ENCODE results near the gene RTP5. TPM values are rescaled to one million over a fixed set of nuclear protein-coding genes. Genes with fewer than 3 reads are reported as not detected.

RTP5 gene
- total and polyA plus RNA-seq, 2 of the 8 experiments (the other 6 are each of a cell fraction or from before 2014, with no cell fraction given), result not detected

GRCh38 chr2:241877197-241877685 lies 7.7 kb downstream of the RTP5 start (continued):
- TF ChIP-seq RBBP5 (IDR thresholded peaks at IDR 0.05; ENCODE audit: borderline replicate concordance, low read depth, low read length) (no peak), CREB1 (IDR thresholded peaks at IDR 0.05) (no peak), FOSL1 (IDR thresholded peaks at IDR 0.05; ENCODE audit: insufficient read depth, low read depth, low read length) (no peak), BCL11A (IDR thresholded peaks at IDR 0.05; ENCODE audit: low read depth in 2 of 2, low read length in 2 of 2) (no peak), RFX5 (IDR thresholded peaks at IDR 0.05; ENCODE audit: borderline replicate concordance, low read depth, low read length) (no peak)
